AG09309 (cell line): ENCODE measurements around the gene PIK3R6.

ENCODE experiments used
- DNase-seq: peaks from one replicate; pipeline ENCODE4 v3.0.0-alpha.2; 2010; ENCODE audit warnings: low read depth
- H3K4me3 ChIP-seq: 2 replicates; pipeline ENCODE4 v1.5.1; 2011; ENCODE audit warnings: mild to moderate bottlenecking, low read depth, low read length, moderate library complexity; ENCODE audit not compliant: control insufficient read depth
- CTCF ChIP-seq: IDR thresholded peaks from 2 replicates; pipeline ENCODE4 v1.5.1; 2011; ENCODE audit warnings: mild to moderate bottlenecking, low read depth, low read length, inconsistent platforms; ENCODE audit not compliant: insufficient read depth, control insufficient read depth; ENCODE audit errors: missing control alignments

The PIK3R6 gene

DNA sequence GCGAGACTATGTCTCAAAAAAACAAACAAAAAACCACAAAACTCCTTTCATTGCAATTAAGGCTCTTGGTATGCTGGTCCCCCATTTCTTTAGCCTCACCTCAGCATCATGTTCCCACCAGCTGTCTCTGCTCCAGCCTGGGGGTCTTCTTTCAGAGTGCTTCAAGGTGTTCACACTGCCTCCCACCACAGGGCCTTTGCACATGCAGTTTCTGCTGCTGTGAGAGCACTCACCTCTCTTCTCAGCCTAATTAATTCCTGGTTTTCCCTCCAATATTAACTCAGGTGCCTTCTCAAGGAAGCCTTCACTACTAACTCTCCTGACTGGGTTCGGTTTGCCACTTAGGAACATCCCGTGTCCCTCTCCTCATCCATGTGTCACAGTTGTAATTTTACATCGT is 15.9 kb upstream of the PIK3R6 start:
- no peak overlapping the region for H3K4me3 ChIP-seq
- DNase-seq: no peak
- TF ChIP-seq CTCF: no peak

DNA sequence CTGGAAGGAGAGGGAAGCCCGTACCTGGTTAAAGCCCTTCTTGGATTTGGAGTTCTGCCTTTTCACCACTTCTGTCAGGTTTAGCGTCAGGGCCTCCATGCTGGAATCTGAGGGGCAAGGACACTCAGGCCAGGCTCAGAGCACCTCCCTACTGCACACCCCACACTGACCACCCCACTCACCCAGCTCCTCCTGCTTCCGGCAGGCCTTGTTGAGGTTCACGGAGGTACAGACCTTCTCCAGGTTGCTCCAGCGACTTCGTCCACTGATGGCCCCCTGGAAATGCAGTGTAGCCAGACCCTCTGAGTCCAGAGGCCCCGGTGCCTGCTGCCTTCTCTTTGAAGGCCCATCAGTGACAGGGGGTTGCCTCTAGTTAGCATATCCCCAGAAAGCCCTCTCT is 14.1 kb upstream of the PIK3R6 start:
- DNase-seq: no peak
- H3K4me3 ChIP-seq: no peak overlapping the region
- no peak for TF ChIP-seq CTCF

- no peak for TF ChIP-seq CTCF
- no peak overlapping the region for H3K4me3 ChIP-seq
- no peak for DNase-seq
Measured at GRCh38 chr17:8880466-8880865, 13.0 kb upstream of the PIK3R6 start.

- H3K4me3 ChIP-seq: no peak overlapping the region
- no peak for TF ChIP-seq CTCF
- no peak for DNase-seq
Measured at GRCh38 chr17:8879410-8879809, 11.9 kb upstream of the PIK3R6 start.

DNA sequence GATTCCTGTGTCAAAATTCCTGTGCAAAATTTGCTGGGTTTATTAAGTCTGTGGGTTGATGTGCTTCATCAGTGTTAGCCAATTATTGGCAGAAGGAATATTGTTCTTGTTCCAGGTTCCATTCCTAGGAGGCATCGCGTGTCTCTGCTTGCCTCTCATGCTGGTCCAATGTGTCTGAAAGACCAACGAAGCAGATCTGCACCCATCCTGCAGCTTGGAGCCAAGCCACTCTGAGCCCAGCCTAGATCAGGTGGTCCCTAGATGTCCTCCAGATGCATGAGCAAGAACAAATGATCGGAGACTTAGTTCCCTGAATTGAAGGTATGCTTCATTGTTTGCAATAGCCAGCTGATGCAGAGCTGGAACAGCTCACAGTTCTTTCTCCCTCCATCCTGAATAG is 10.5 kb upstream of the PIK3R6 start:
- no peak for TF ChIP-seq CTCF
- DNase-seq: no peak
- no peak overlapping the region for H3K4me3 ChIP-seq

- H3K4me3 ChIP-seq: no peak overlapping the region
- no peak for DNase-seq
- no peak for TF ChIP-seq CTCF
Measured at GRCh38 chr17:8875957-8876356, 8.5 kb upstream of the PIK3R6 start.

DNA sequence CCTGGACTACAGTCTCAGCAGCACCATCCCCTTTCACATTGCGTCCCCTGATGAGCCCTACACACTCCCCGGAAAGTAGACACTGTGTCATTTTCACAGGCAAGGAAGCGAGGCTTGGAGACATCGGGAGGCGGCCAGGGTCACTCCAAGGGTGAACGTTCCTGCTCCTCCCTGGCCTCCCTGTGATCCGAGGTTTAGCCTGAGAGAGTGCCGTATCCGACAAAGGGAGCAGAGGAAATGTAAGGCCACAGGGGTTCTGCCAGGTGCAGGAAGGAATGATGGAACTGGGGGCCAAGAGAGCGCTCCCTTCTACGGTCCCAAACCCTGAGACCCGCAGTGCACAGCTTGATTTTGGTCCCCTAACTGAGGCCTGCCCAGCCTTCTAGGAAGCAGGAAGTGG is 8.0 kb upstream of the PIK3R6 start:
- no peak for TF ChIP-seq CTCF
- H3K4me3 ChIP-seq: no peak overlapping the region
- no peak for DNase-seq
